Measurements from ENCODE around the gene FBXW8.

The FBXW8 gene

GRCh38 chr12:116922194-116922897, 11.6 kb downstream of the FBXW8 start:
- peak overlapping the region; percentile 77; the same call in 1 of the 2 replicates for H3K4me2 ChIP-seq
- peaks cover 23% of the 10 kb centered on the region; the same call in 1 of the 2 replicates for H3K36me3 ChIP-seq
- peaks cover 92% of the 10 kb centered on the region for H4K20me1 ChIP-seq
- H3K27ac ChIP-seq: no peak overlapping the region
- no peak for TF ChIP-seq Cebpa-rat (IDR thresholded peaks at IDR 0.05)
- peaks cover 89% of the 10 kb centered on the region for H3K4me1 ChIP-seq
- H3K9me3 ChIP-seq: no peaks in the 10 kb centered on the region
- H3K9ac ChIP-seq: no peak overlapping the region
- H3K27me3 ChIP-seq: no peaks in the 10 kb centered on the region
- H3K4me3 ChIP-seq: no peak overlapping the region

- H3K4me1 ChIP-seq: peaks cover 69% of the 10 kb centered on the region
- H3K9ac ChIP-seq: no peak overlapping the region
- no peak overlapping the region for H3K27ac ChIP-seq
- peak overlapping the region; percentile 63 for H3K4me2 ChIP-seq
- TF ChIP-seq Cebpa-rat (IDR thresholded peaks at IDR 0.05): no peak
- H4K20me1 ChIP-seq: peaks cover 79% of the 10 kb centered on the region
- no peaks in the 10 kb centered on the region for H3K27me3 ChIP-seq
- H3K36me3 ChIP-seq: peaks cover 41% of the 10 kb centered on the region
- H3K9me3 ChIP-seq: no peaks in the 10 kb centered on the region
- no peak overlapping the region for H3K4me3 ChIP-seq
Measured at GRCh38 chr12:116924558-116925453, 14.1 kb downstream of the FBXW8 start.

- peaks cover 54% of the 10 kb centered on the region for H3K36me3 ChIP-seq
- TF ChIP-seq Cebpa-rat (IDR thresholded peaks at IDR 0.05): no peak
- H3K4me3 ChIP-seq: no peak overlapping the region
- H3K9ac ChIP-seq: no peak overlapping the region
- H3K4me1 ChIP-seq: peaks cover 54% of the 10 kb centered on the region
- peak overlapping the region; percentile 3; the same call in 1 of the 2 replicates for H3K4me2 ChIP-seq
- no peaks in the 10 kb centered on the region for H3K27me3 ChIP-seq
- no peak overlapping the region for H3K27ac ChIP-seq
- peaks cover 7% of the 10 kb centered on the region; the same call in 1 of the 2 replicates for H3K9me3 ChIP-seq
- H4K20me1 ChIP-seq: peaks cover 62% of the 10 kb centered on the region
Measured at GRCh38 chr12:116926283-116927243, 15.8 kb downstream of the FBXW8 start.

GRCh38 chr12:116927244-116927940, 16.6 kb downstream of the FBXW8 start:
- peaks cover 54% of the 10 kb centered on the region for H4K20me1 ChIP-seq
- H3K9me3 ChIP-seq: peaks cover 7% of the 10 kb centered on the region; the same call in 1 of the 2 replicates
- no peaks in the 10 kb centered on the region for H3K27me3 ChIP-seq
- H3K36me3 ChIP-seq: peaks cover 58% of the 10 kb centered on the region
- H3K4me3 ChIP-seq: no peak overlapping the region
- no peak overlapping the region for H3K4me2 ChIP-seq
- H3K9ac ChIP-seq: no peak overlapping the region
- TF ChIP-seq Cebpa-rat (IDR thresholded peaks at IDR 0.05): no peak
- peaks cover 54% of the 10 kb centered on the region for H3K4me1 ChIP-seq
- H3K27ac ChIP-seq: no peak overlapping the region

- peaks cover 60% of the 10 kb centered on the region for H3K36me3 ChIP-seq
- H4K20me1 ChIP-seq: peaks cover 50% of the 10 kb centered on the region
- no peak overlapping the region for H3K27ac ChIP-seq
- no peaks in the 10 kb centered on the region for H3K27me3 ChIP-seq
- no peak overlapping the region for H3K9ac ChIP-seq
- H3K4me1 ChIP-seq: peaks cover 56% of the 10 kb centered on the region
- H3K9me3 ChIP-seq: peaks cover 7% of the 10 kb centered on the region; the same call in 1 of the 2 replicates
- no peak for TF ChIP-seq Cebpa-rat (IDR thresholded peaks at IDR 0.05)
- no peak overlapping the region for H3K4me3 ChIP-seq
- no peak overlapping the region for H3K4me2 ChIP-seq
Measured at GRCh38 chr12:116928504-116928903, 17.8 kb downstream of the FBXW8 start.

GRCh38 chr12:116929885-116930284, 19.1 kb downstream of the FBXW8 start:
- Histone ChIP-seq H3K4me2 (no peak overlapping the region), H3K27ac (no peak overlapping the region), H3K4me3 (no peak overlapping the region), H3K9me3 (peaks cover 7% of the 10 kb centered on the region; the same call in 1 of the 2 replicates), H3K27me3 (no peaks in the 10 kb centered on the region), H3K4me1 (peaks cover 56% of the 10 kb centered on the region), H3K36me3 (peaks cover 60% of the 10 kb centered on the region), H3K9ac (no peak overlapping the region), H4K20me1 (peaks cover 50% of the 10 kb centered on the region)
- TF ChIP-seq Cebpa-rat (IDR thresholded peaks at IDR 0.05): no peak

- no peak for TF ChIP-seq Cebpa-rat (IDR thresholded peaks at IDR 0.05)
- 0 out of 2 replicates have a peak overlapping the region, but pooled peaks have one; percentile 2 for H3K4me2 ChIP-seq
- H3K4me1 ChIP-seq: peaks cover 44% of the 10 kb centered on the region
- H3K9me3 ChIP-seq: peaks cover 7% of the 10 kb centered on the region; the same call in 1 of the 2 replicates
- peaks cover 62% of the 10 kb centered on the region for H3K36me3 ChIP-seq
- no peak overlapping the region for H3K4me3 ChIP-seq
- H3K9ac ChIP-seq: no peak overlapping the region
- peaks cover 32% of the 10 kb centered on the region for H4K20me1 ChIP-seq
- H3K27ac ChIP-seq: no peak overlapping the region
- no peaks in the 10 kb centered on the region for H3K27me3 ChIP-seq
Measured at GRCh38 chr12:116931665-116932064, 20.9 kb downstream of the FBXW8 start.

- Histone ChIP-seq H3K27me3 (no peaks in the 10 kb centered on the region), H4K20me1 (peaks cover 34% of the 10 kb centered on the region), H3K9ac (no peak overlapping the region), H3K4me3 (no peak overlapping the region), H3K27ac (no peak overlapping the region), H3K36me3 (peaks cover 60% of the 10 kb centered on the region), H3K4me1 (peaks cover 40% of the 10 kb centered on the region), H3K4me2 (peak overlapping the region; percentile 63), H3K9me3 (peaks cover 7% of the 10 kb centered on the region; the same call in 1 of the 2 replicates)
- TF ChIP-seq Cebpa-rat (IDR thresholded peaks at IDR 0.05): no peak
Measured at GRCh38 chr12:116933091-116933490, 22.3 kb downstream of the FBXW8 start.
